Liver (tissue), 9 donors: ENCODE measurements around the gene KLF15. TPM values are rescaled to one million over a fixed set of nuclear protein-coding genes. Genes with fewer than 3 reads are reported as not detected.

Source experiments
- DNase-seq: peaks from one replicate; pipeline ENCODE4 v3.0.0-alpha.2; 2017; ENCODE audit warnings: low spot score
- H3K27ac ChIP-seq, 2 donors: one replicate each; pipeline ENCODE4 v1.7.0; 2013; ENCODE audit warnings: inconsistent platforms in 2 of 2, low read length in 2 of 2, control low read depth in 1 of 2, low read depth in 1 of 2, mild to moderate bottlenecking in 1 of 2
- H3K27me3 ChIP-seq, 4 donors: one replicate each; pipeline versions ENCODE4 v1.6.1 to v1.7.0; 2013; ENCODE audit warnings: low read length in 3 of 4, inconsistent platforms in 1 of 4, mild to moderate bottlenecking in 1 of 4, moderate library complexity in 1 of 4; ENCODE audit not compliant: control insufficient read depth in 4 of 4, insufficient read depth in 4 of 4
- H3K36me3 ChIP-seq, 4 donors: one replicate each; pipeline versions ENCODE4 v1.6.1 to v1.7.0; 2013; ENCODE audit warnings: low read length in 3 of 4, mild to moderate bottlenecking in 3 of 4, low read depth in 1 of 4, moderate library complexity in 1 of 4; ENCODE audit not compliant: control insufficient read depth in 4 of 4, insufficient read depth in 3 of 4
- H3K4me1 ChIP-seq, 4 donors: one replicate each; pipeline versions ENCODE4 v1.6.1 to v1.7.0; 2013; ENCODE audit warnings: low read length in 3 of 4, mild to moderate bottlenecking in 3 of 4, moderate library complexity in 1 of 4; ENCODE audit not compliant: control insufficient read depth in 4 of 4, insufficient read depth in 4 of 4
- H3K4me3 ChIP-seq, 3 donors: one replicate each; pipeline versions ENCODE4 v1.6.1 to v1.7.0; 2013; ENCODE audit warnings: low read length in 3 of 3, control low read depth in 1 of 3, low read depth in 1 of 3, mild to moderate bottlenecking in 1 of 3
- H3K9ac ChIP-seq, 2 donors: one replicate each; pipeline ENCODE4 v1.7.0; 2013; ENCODE audit warnings: low read length in 2 of 2, mild to moderate bottlenecking in 2 of 2, moderate library complexity in 2 of 2, control low read depth in 1 of 2, low read depth in 1 of 2
- H3K9me3 ChIP-seq, 4 donors: one replicate each; pipeline versions ENCODE4 v1.6.1 to v1.7.0; 2013; ENCODE audit warnings: low read length in 3 of 4; ENCODE audit not compliant: control insufficient read depth in 4 of 4
- ATF3 ChIP-seq: IDR thresholded peaks from 2 replicates; pipeline ENCODE4 v1.6.1; 2016; ENCODE audit warnings: antibody characterized with exemption
- EGR1 ChIP-seq, 2 donors: IDR thresholded peaks; 2 replicates each; pipeline ENCODE4 v1.6.1; 2016 to 2018; ENCODE audit warnings: antibody characterized with exemption in 2 of 2, low read depth in 2 of 2
- FOXA1 ChIP-seq: IDR thresholded peaks from 2 replicates; pipeline ENCODE4 v1.6.1; 2016; ENCODE audit warnings: antibody characterized with exemption
- GABPA ChIP-seq, 2 donors: IDR thresholded peaks in 1 of 2; conservative IDR thresholded peaks in 1 of 2; 2 replicates each; pipeline ENCODE4 v1.6.1; 2016; ENCODE audit warnings: antibody characterized with exemption in 2 of 2, mild to moderate bottlenecking in 1 of 2, moderate library complexity in 1 of 2
- HNF4A ChIP-seq, 2 donors: conservative IDR thresholded peaks; 2 replicates each; pipeline ENCODE4 v1.6.1; 2016; ENCODE audit warnings: antibody characterized with exemption in 2 of 2, mild to moderate bottlenecking in 2 of 2
- HNF4G ChIP-seq: IDR thresholded peaks from 2 replicates; pipeline ENCODE4 v1.6.1; 2016; ENCODE audit warnings: antibody characterized with exemption
- JUND ChIP-seq, 2 donors: IDR thresholded peaks; 2 replicates each; pipeline ENCODE4 v1.6.1; 2016; ENCODE audit warnings: antibody characterized with exemption in 2 of 2
- MAX ChIP-seq: IDR thresholded peaks from 2 replicates; pipeline ENCODE4 v1.6.1; 2016; ENCODE audit warnings: antibody characterized with exemption
- NR2F2 ChIP-seq: IDR thresholded peaks from 2 replicates; pipeline ENCODE4 v1.6.1; 2016; ENCODE audit warnings: antibody characterized with exemption
- RAD21 ChIP-seq, 2 donors: IDR thresholded peaks; 2 replicates each; pipeline ENCODE4 v1.6.1; 2016; ENCODE audit warnings: antibody characterized with exemption in 2 of 2, mild to moderate bottlenecking in 2 of 2
- TAF1 ChIP-seq: conservative IDR thresholded peaks from 2 replicates; pipeline ENCODE4 v1.6.1; 2016; ENCODE audit warnings: antibody characterized with exemption, mild to moderate bottlenecking
- YY1 ChIP-seq: IDR thresholded peaks from 2 replicates; pipeline ENCODE4 v1.6.1; 2016; ENCODE audit warnings: antibody characterized with exemption, mild to moderate bottlenecking
- WGBS: extraction: QIAGEN DNeasy Blood & Tissue Kit; methylation state at CpG from one replicate; pipeline ENCODE4 v1.1.7; 2013; 5-methylcytosine and 5-hydroxymethylcytosine counted together
- polyA plus RNA-seq, 2 donors: library from polyadenylated mRNA; stranded (reverse) in 1 of 2; unstranded in 1 of 2; fragments of 200-250 nt in 1 of 2; fragments of >200 nt in 1 of 2; fragmentation: Nextera tagmentation in 1 of 2; extraction: Ambion mirVana in 1 of 2; gene quantifications; one replicate each; pipeline versions ENCODE4 v1.2.1 to v1.2.3, GENCODE V29; 2013 to 2015
- total RNA-seq, 2 donors: library from RNA; depleted of rRNA; stranded (reverse); fragments of >200 nt; gene quantifications; one replicate each; pipeline ENCODE4 v1.2.3, GENCODE V29; 2014
- TF ChIP-seq, protein P1 (sequence below): fragments of 150-350 bp; IDR thresholded peaks from 2 replicates; pipeline ENCODE4 v1.5.1; 2017; ENCODE audit warnings: improper control_type of control experiment, low read depth, low read length; ENCODE audit not compliant: missing input control
- TF ChIP-seq, protein P2 (sequence below): IDR thresholded peaks from 2 replicates; pipeline ENCODE4 v1.6.1; 2016; ENCODE audit warnings: antibody characterized with exemption, mild to moderate bottlenecking
- TF ChIP-seq, protein P3 (sequence below): IDR thresholded peaks from 2 replicates; pipeline ENCODE4 v1.6.1; 2016; ENCODE audit warnings: antibody characterized with exemption
- donor health status: healthy.
- donor health status: healthy.
- donor health status: healthy.
- donor health status: healthy.
- donor health status: healthy.

The KLF15 gene
- total and polyA plus RNA-seq, 4 donors, result 21.4 to 103 (median 49.3) TPM

DNA sequence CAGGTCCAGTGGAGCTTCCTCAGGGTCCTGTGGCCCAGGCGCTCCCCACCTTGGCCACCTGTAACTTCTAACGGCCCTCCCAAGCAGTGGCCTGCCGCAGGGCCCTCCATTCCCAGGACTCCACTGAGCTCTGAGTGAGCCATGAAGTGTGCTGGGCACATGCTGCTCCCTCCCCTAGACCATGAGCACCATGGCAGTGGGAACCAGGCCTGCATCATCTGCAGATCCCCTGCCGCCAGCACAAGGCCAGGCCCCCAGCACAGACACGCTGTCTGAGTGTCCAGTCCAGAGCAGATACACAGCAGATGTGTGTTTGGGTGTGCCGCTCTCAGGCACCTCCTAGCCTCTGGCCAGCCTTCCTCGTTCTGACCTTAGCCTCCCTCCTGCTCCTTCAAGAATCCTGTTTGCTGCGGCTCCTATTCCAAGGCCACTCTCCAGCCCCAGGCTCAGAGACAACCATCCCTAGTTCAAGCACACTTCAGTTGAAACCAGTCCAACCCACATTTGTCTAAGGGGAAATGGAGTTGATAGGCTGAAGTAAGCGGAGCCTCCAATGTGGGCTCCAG is 7.0 kb upstream of the KLF15 start (continued):
- TF ChIP-seq, protein P1, sequence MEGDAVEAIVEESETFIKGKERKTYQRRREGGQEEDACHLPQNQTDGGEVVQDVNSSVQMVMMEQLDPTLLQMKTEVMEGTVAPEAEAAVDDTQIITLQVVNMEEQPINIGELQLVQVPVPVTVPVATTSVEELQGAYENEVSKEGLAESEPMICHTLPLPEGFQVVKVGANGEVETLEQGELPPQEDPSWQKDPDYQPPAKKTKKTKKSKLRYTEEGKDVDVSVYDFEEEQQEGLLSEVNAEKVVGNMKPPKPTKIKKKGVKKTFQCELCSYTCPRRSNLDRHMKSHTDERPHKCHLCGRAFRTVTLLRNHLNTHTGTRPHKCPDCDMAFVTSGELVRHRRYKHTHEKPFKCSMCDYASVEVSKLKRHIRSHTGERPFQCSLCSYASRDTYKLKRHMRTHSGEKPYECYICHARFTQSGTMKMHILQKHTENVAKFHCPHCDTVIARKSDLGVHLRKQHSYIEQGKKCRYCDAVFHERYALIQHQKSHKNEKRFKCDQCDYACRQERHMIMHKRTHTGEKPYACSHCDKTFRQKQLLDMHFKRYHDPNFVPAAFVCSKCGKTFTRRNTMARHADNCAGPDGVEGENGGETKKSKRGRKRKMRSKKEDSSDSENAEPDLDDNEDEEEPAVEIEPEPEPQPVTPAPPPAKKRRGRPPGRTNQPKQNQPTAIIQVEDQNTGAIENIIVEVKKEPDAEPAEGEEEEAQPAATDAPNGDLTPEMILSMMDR, result no peak
- TF ChIP-seq NR2F2, result no peak

DNA sequence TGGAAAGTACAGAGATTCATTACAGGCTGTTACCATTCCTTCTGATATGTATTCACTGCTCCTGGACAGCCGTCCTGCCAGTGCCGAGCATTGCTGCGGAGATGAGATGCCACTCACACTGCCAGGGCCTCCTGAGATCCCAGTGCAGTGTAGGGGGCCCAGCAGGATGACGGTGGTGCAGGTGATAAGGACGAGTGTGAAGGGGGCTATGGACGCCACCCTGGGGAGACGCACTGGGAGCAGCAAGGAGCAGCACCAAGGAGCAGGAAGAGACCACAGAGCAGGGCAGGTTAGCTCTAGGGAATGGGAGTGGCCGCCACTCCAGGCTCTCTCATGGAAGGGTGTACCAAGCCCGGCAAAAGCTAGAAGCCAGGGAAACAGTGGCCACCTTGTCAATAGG is 4.0 kb upstream of the KLF15 start:
- no peaks in the 10 kb centered on the region for H3K9me3 ChIP-seq
- TF ChIP-seq FOXA1, result no peak
- TF ChIP-seq YY1, result no peak
- no peak for TF ChIP-seq JUND (IDR thresholded peaks at IDR 0.05)
- no peak for TF ChIP-seq HNF4G
- no peak for TF ChIP-seq NR2F2
- TF ChIP-seq GABPA (IDR thresholded peaks at IDR 0.05 in 1 of 2, conservative IDR thresholded peaks at IDR 0.05 in 1 of 2), result no peak
- no peak for TF ChIP-seq TAF1
- TF ChIP-seq, protein P2, sequence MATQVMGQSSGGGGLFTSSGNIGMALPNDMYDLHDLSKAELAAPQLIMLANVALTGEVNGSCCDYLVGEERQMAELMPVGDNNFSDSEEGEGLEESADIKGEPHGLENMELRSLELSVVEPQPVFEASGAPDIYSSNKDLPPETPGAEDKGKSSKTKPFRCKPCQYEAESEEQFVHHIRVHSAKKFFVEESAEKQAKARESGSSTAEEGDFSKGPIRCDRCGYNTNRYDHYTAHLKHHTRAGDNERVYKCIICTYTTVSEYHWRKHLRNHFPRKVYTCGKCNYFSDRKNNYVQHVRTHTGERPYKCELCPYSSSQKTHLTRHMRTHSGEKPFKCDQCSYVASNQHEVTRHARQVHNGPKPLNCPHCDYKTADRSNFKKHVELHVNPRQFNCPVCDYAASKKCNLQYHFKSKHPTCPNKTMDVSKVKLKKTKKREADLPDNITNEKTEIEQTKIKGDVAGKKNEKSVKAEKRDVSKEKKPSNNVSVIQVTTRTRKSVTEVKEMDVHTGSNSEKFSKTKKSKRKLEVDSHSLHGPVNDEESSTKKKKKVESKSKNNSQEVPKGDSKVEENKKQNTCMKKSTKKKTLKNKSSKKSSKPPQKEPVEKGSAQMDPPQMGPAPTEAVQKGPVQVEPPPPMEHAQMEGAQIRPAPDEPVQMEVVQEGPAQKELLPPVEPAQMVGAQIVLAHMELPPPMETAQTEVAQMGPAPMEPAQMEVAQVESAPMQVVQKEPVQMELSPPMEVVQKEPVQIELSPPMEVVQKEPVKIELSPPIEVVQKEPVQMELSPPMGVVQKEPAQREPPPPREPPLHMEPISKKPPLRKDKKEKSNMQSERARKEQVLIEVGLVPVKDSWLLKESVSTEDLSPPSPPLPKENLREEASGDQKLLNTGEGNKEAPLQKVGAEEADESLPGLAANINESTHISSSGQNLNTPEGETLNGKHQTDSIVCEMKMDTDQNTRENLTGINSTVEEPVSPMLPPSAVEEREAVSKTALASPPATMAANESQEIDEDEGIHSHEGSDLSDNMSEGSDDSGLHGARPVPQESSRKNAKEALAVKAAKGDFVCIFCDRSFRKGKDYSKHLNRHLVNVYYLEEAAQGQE, result no peak
- TF ChIP-seq MAX, result no peak
- no peak for TF ChIP-seq RAD21 (IDR thresholded peaks at IDR 0.05)
- TF ChIP-seq, protein P1, result no peak
- no peak for TF ChIP-seq EGR1 (IDR thresholded peaks at IDR 0.05; ENCODE audit: low read depth in 2 of 2)
- 88% methylated on average over 9 of the region's 9 CpGs for WGBS
- no peak overlapping the region for H3K9ac ChIP-seq
- H3K36me3 ChIP-seq, result no peaks in the 10 kb centered on the region
- peaks cover 10 to 30% (median 23%) of the 10 kb centered on the region in 4 donors for H3K4me1 ChIP-seq
- no peak overlapping the region for H3K27ac ChIP-seq
- H3K27me3 ChIP-seq, result no peaks in the 10 kb centered on the region
- no peak overlapping the region for H3K4me3 ChIP-seq
- no peak for DNase-seq

- peak overlapping the region in 1 of 2 donors; percentile 2 for H3K9ac ChIP-seq
- no peak overlapping the region for H3K27ac ChIP-seq
- no peak overlapping the region for H3K4me3 ChIP-seq
- no peak for DNase-seq
- H3K9me3 ChIP-seq, result no peaks in the 10 kb centered on the region
- H3K36me3 ChIP-seq, result no peaks in the 10 kb centered on the region
- no peaks in the 10 kb centered on the region for H3K27me3 ChIP-seq
- peaks cover 6 to 26% (median 18%) of the 10 kb centered on the region in 4 donors for H3K4me1 ChIP-seq
- 86% methylated on average over 3 of the region's 3 CpGs for WGBS
- TF ChIP-seq FOXA1 (no peak), EGR1 (IDR thresholded peaks at IDR 0.05; ENCODE audit: low read depth in 2 of 2) (no peak), JUND (IDR thresholded peaks at IDR 0.05) (no peak), TAF1 (no peak), HNF4A (conservative IDR thresholded peaks at IDR 0.05) (no peak), YY1 (no peak), RAD21 (IDR thresholded peaks at IDR 0.05) (no peak), ATF3 (no peak)
- TF ChIP-seq, protein P1, result no peak
- TF ChIP-seq, protein P3, sequence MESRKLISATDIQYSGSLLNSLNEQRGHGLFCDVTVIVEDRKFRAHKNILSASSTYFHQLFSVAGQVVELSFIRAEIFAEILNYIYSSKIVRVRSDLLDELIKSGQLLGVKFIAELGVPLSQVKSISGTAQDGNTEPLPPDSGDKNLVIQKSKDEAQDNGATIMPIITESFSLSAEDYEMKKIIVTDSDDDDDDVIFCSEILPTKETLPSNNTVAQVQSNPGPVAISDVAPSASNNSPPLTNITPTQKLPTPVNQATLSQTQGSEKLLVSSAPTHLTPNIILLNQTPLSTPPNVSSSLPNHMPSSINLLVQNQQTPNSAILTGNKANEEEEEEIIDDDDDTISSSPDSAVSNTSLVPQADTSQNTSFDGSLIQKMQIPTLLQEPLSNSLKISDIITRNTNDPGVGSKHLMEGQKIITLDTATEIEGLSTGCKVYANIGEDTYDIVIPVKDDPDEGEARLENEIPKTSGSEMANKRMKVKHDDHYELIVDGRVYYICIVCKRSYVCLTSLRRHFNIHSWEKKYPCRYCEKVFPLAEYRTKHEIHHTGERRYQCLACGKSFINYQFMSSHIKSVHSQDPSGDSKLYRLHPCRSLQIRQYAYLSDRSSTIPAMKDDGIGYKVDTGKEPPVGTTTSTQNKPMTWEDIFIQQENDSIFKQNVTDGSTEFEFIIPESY, result no peak
These were observed 3.5 kb upstream of the KLF15 start for GRCh38 chr3:126360714-126361060.
